ENCODE results near the gene PRPS1. TPM values are rescaled to one million over a fixed set of nuclear protein-coding genes. Genes with fewer than 3 reads are reported as not detected.

PRPS1 gene
- total and polyA plus RNA-seq, 9 of the 15 experiments (the other 6 are each of a cell fraction or from before 2014, with no cell fraction given), result 47.8 to 175 (median 79.6) TPM

DNA sequence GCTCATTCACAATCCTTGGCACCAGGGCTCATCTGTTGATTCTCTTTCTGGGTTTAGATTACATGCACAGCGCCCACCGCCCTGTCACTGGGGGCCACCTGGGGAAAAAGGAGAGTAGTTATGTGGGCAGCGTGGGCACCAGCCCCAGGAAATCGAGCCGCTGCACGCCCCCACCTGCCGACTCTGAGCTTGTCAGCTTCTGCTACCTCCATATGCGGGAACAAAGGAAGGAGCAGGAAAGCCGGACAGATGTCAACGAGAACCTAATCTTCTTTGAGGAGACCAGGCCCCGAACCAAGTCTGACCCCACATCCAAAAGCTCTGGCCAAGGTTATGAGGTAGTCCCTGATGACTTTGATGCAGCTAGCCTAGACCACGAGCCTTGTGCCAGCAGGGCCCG is 31.0 kb upstream of the PRPS1 start:
- no TSS peak for BruUV-seq (replicated peaks)
- no peaks in the 10 kb centered on the region for H3K79me2 ChIP-seq (ENCODE audit: control insufficient read depth, insufficient read depth, low read length)
- ATAC-seq (no peak), DNase-seq (ENCODE audit: extremely low read depth in 1 of 4, low spot score in 3 of 4) (no peak), FAIRE-seq (no peak)
- 0% methylated on average over 9 of the region's 13 CpGs for WGBS (ENCODE audit: insufficient coverage, low coverage, missing lambda C conversion rate)
- no peaks in the 10 kb centered on the region for H3K36me3 ChIP-seq (ENCODE audit: control insufficient read depth, insufficient read depth, low read length)
- H3K9me3 ChIP-seq (replicated peaks; ENCODE audit: control insufficient read depth, insufficient read depth, low read depth, low read length), result no peaks in the 10 kb centered on the region
- no peak overlapping the region for H3K27ac ChIP-seq (ENCODE audit: extremely low read depth, low read depth, low read length)
- in situ Hi-C loops (cut with MboI), result no loop called here
- intact Hi-C loops (cut with micrococcal nuclease), result no loop called here
- no peak overlapping the region for H3K4me3 ChIP-seq
- no peak overlapping the region for H3K9ac ChIP-seq (ENCODE audit: insufficient read depth in 1 of 2, low read depth in 2 of 2, low read length in 2 of 2)
- TF ChIP-seq, protein P1, sequence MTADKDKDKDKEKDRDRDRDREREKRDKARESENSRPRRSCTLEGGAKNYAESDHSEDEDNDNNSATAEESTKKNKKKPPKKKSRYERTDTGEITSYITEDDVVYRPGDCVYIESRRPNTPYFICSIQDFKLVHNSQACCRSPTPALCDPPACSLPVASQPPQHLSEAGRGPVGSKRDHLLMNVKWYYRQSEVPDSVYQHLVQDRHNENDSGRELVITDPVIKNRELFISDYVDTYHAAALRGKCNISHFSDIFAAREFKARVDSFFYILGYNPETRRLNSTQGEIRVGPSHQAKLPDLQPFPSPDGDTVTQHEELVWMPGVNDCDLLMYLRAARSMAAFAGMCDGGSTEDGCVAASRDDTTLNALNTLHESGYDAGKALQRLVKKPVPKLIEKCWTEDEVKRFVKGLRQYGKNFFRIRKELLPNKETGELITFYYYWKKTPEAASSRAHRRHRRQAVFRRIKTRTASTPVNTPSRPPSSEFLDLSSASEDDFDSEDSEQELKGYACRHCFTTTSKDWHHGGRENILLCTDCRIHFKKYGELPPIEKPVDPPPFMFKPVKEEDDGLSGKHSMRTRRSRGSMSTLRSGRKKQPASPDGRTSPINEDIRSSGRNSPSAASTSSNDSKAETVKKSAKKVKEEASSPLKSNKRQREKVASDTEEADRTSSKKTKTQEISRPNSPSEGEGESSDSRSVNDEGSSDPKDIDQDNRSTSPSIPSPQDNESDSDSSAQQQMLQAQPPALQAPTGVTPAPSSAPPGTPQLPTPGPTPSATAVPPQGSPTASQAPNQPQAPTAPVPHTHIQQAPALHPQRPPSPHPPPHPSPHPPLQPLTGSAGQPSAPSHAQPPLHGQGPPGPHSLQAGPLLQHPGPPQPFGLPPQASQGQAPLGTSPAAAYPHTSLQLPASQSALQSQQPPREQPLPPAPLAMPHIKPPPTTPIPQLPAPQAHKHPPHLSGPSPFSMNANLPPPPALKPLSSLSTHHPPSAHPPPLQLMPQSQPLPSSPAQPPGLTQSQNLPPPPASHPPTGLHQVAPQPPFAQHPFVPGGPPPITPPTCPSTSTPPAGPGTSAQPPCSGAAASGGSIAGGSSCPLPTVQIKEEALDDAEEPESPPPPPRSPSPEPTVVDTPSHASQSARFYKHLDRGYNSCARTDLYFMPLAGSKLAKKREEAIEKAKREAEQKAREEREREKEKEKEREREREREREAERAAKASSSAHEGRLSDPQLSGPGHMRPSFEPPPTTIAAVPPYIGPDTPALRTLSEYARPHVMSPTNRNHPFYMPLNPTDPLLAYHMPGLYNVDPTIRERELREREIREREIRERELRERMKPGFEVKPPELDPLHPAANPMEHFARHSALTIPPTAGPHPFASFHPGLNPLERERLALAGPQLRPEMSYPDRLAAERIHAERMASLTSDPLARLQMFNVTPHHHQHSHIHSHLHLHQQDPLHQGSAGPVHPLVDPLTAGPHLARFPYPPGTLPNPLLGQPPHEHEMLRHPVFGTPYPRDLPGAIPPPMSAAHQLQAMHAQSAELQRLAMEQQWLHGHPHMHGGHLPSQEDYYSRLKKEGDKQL (CRISPR knock-in tag; IDR thresholded peaks at IDR 0.05; ENCODE audit: borderline replicate concordance), result no peak
- no peak for TF ChIP-seq MCM3 (IDR thresholded peaks at IDR 0.05)
- TF ChIP-seq SIN3A (IDR thresholded peaks at IDR 0.05; ENCODE audit: borderline replicate concordance in 2 of 2, control insufficient read depth in 1 of 2, low read depth in 2 of 2, low read length in 2 of 2), result no peak
- no peak for TF ChIP-seq BCLAF1 (IDR thresholded peaks at IDR 0.05; ENCODE audit: borderline replicate concordance in 1 of 2, control insufficient read depth in 1 of 2, low read depth in 2 of 2, low read length in 1 of 2)
- no peak for TF ChIP-seq E2F6 (IDR thresholded peaks at IDR 0.05; ENCODE audit: borderline replicate concordance in 1 of 2, extremely low read depth in 1 of 2, insufficient read depth in 1 of 2, insufficient read length in 1 of 2, low read depth in 1 of 2, low read length in 1 of 2, poor library complexity in 1 of 2, severe bottlenecking in 1 of 2)
- TF ChIP-seq ZEB2 (IDR thresholded peaks at IDR 0.05), result no peak
- TF ChIP-seq HOXB6 (CRISPR knock-in tag; IDR thresholded peaks at IDR 0.05; ENCODE audit: borderline replicate concordance), result no peak
- TF ChIP-seq ZNF766 (CRISPR knock-in tag; conservative IDR thresholded peaks at IDR 0.05), result no peak
- no peak for TF ChIP-seq SMARCC2 (IDR thresholded peaks at IDR 0.05; ENCODE audit: low read depth)
- no peak for TF ChIP-seq GABPB1 (CRISPR knock-in tag; IDR thresholded peaks at IDR 0.05)
- TF ChIP-seq ZNF408 (CRISPR knock-in tag; IDR thresholded peaks at IDR 0.05; ENCODE audit: low read depth), result no peak
- CTCF ChIA-PET (ENCODE audit: low intra/inter-chr PET ratio), result no interaction called here
- H2AFZ ChIP-seq (ENCODE audit: low read depth, low read length), result no peak overlapping the region
- H3K4me2 ChIP-seq (ENCODE audit: insufficient read depth, low read length), result no peak overlapping the region
- peaks cover 5 to 40% of the 10 kb centered on the region in 2 experiments; a peak in 4 of 5 replicates for H3K27me3 ChIP-seq (ENCODE audit: control insufficient read depth in 2 of 2, insufficient read depth in 2 of 2, low read length in 2 of 2)
- 0 out of 2 replicates have a peak, but pooled peaks cover 3% of the 10 kb centered on the region for H4K20me1 ChIP-seq (replicated peaks; ENCODE audit: control insufficient read depth, insufficient read depth, low read length)
- no peaks in the 10 kb centered on the region for H3K9me1 ChIP-seq (ENCODE audit: control insufficient read depth, insufficient read depth, low read length)
- H3K4me1 ChIP-seq (replicated peaks in 1 of 2; ENCODE audit: control insufficient read depth in 2 of 2, insufficient read depth in 2 of 2, low read length in 2 of 2), result peaks cover 0 to 7% of the 10 kb centered on the region in 2 experiments; a peak in 2 of 5 replicates
- POLR2A ChIA-PET, result no interaction called here
